ENCODE measurements around the gene EFHC1.

DNA sequence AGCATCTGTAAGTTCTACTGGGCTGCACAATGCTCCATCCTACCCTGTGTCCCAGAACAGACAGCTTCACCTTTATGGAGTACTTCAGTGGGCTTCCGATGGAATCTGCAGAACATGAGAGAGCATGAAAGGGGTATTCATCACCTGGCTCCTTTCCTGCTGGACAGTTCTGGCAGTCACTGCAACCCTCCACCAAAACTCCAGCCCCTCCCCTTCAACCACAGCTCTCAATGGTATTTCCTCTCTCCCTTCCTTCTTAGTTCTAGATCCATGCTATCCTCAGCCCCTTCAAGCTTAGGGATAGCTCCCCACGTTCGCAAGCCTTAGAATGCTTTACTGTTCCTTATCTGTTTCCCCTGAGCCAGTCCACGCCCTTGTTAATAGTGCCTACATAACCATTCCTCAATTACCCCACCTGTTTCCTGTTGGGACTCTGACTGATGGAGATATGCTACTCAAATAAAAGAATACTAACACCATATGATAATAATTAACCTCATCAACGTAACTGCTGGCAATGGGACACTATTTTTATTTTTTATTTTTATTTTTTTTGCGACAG is 130.0 kb downstream of the EFHC1 start:
- TF ChIP-seq, protein P1, sequence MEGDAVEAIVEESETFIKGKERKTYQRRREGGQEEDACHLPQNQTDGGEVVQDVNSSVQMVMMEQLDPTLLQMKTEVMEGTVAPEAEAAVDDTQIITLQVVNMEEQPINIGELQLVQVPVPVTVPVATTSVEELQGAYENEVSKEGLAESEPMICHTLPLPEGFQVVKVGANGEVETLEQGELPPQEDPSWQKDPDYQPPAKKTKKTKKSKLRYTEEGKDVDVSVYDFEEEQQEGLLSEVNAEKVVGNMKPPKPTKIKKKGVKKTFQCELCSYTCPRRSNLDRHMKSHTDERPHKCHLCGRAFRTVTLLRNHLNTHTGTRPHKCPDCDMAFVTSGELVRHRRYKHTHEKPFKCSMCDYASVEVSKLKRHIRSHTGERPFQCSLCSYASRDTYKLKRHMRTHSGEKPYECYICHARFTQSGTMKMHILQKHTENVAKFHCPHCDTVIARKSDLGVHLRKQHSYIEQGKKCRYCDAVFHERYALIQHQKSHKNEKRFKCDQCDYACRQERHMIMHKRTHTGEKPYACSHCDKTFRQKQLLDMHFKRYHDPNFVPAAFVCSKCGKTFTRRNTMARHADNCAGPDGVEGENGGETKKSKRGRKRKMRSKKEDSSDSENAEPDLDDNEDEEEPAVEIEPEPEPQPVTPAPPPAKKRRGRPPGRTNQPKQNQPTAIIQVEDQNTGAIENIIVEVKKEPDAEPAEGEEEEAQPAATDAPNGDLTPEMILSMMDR (optimal IDR thresholded peaks at IDR 0.05 in 1 of 3, IDR thresholded peaks at IDR 0.05 in 1 of 3, conservative IDR thresholded peaks at IDR 0.05 in 1 of 3; ENCODE audit: extremely low read depth in 1 of 3, insufficient read depth in 2 of 3, low read length in 3 of 3), result no peak
- no peak for TF ChIP-seq EZH2 (IDR thresholded peaks at IDR 0.05; ENCODE audit: low read length)

Data from keratinocyte (primary cell).